Measurements from ENCODE around the gene IST1.
"Not testable (repeated sequence)": the region's sequence is repeated elsewhere in the genome, so short reads cannot be mapped to it uniquely, and the experiment has no call there.

The IST1 gene

GRCh38 chr16:71882505-71883167 is 12.7 kb upstream of the IST1 start:
- DNase-seq (ENCODE audit: low read depth) = peak; percentile 86

- DNase-seq (ENCODE audit: low read depth) = peak; percentile 29
Observed at GRCh38 chr16:71883168-71883848, 12.0 kb upstream of the IST1 start.

GRCh38 chr16:71883849-71884638 is 11.3 kb upstream of the IST1 start, which contains the start of gene ZNF821:
Gene ZNF821, minus strand, starts transcription at chr16:71884182. Its CDS starts 4,236 bp downstream, at chr16:71879946.
- DNase-seq (ENCODE audit: low read depth) = peak; percentile 76

- DNase-seq (ENCODE audit: low read depth) = no peak
Observed at GRCh38 chr16:71885261-71885650, 10.1 kb upstream of the IST1 start.

GRCh38 chr16:71889147-71889546 is 6.2 kb upstream of the IST1 start:
- no peak for DNase-seq (ENCODE audit: low read depth)

- no peak for DNase-seq (ENCODE audit: low read depth)
Observed at GRCh38 chr16:71893888-71894228, 1.5 kb upstream of the IST1 start.

- DNase-seq (ENCODE audit: low read depth) = peak; percentile 77
Observed at GRCh38 chr16:71894229-71894920, 956 bp upstream of the IST1 start.

GRCh38 chr16:71895679-71896365 is 491 bp downstream of the IST1 start:
- peak; percentile 69 for DNase-seq (ENCODE audit: low read depth)

- no peak for DNase-seq (ENCODE audit: low read depth)
Observed at GRCh38 chr16:71896764-71897368, 1.5 kb downstream of the IST1 start.

- DNase-seq (ENCODE audit: low read depth) = no peak
Observed at GRCh38 chr16:71899171-71899570, 3.8 kb downstream of the IST1 start.

GRCh38 chr16:71902656-71903365 is 7.5 kb downstream of the IST1 start:
- DNase-seq (ENCODE audit: low read depth) = no peak

GRCh38 chr16:71903608-71904007 is 8.3 kb downstream of the IST1 start:
- DNase-seq (ENCODE audit: low read depth) = no peak

GRCh38 chr16:71904239-71904638 is 8.9 kb downstream of the IST1 start:
- DNase-seq (ENCODE audit: low read depth) = no peak

- DNase-seq (ENCODE audit: low read depth) = not testable (repeated sequence)
Observed at GRCh38 chr16:71905765-71906164, 10.4 kb downstream of the IST1 start.

GRCh38 chr16:71911121-71911520 is 15.8 kb downstream of the IST1 start:
- no peak for DNase-seq (ENCODE audit: low read depth)

- no peak for DNase-seq (ENCODE audit: low read depth)
Observed at GRCh38 chr16:71912534-71913275, 17.4 kb downstream of the IST1 start.

- no peak for DNase-seq (ENCODE audit: low read depth)
Observed at GRCh38 chr16:71914802-71915201, 19.5 kb downstream of the IST1 start.

GRCh38 chr16:71915350-71915749 is 20.0 kb downstream of the IST1 start:
- DNase-seq (ENCODE audit: low read depth) = no peak

GRCh38 chr16:71916397-71916920 is 21.1 kb downstream of the IST1 start:
- DNase-seq (ENCODE audit: low read depth) = no peak

- DNase-seq (ENCODE audit: low read depth) = peak; percentile 35
Observed at GRCh38 chr16:71917900-71918299, 22.6 kb downstream of the IST1 start.

All from ELR (cell line).